NCI-H2196 (cell line): ENCODE data around the gene HRK.
"Not testable (repeated sequence)": the region's sequence is repeated elsewhere in the genome, so short reads cannot be mapped to it uniquely, and the experiment has no call there.

Experiments used
- DNase-seq: peaks from one replicate; lab custom pipeline; 2025; ENCODE audit not compliant: unreplicated experiment; lab: John Stamatoyannopoulos, UW

HRK gene

DNA sequence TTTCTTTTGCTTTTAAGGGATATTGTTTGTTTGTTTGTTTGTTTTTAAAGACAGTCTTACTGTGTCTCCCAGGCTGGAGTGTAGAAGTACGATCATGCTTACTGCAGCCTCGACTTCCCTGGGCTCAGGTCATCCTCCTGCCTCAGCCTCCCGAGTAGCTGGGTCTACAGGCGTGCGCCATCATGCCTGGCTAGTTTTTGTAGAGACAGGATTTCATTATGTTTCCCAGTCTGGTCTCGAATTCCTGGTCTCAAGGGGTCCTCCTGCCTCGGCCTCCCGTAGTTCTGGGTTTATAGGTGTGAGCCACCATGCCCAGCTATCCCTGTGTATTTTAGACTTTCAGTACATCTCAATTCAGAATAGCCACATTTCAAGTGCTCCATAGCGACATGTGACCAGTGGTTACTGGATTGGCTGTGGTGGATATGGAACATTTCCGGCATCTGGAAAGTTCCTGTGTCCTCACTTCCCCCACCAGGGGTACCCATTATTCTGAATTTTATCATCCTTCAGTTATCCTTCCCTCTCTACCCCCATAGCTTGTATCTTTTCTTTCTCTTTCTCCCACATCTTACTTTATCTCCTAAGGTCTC lies 61.1 kb downstream of the HRK start:
- no peak for DNase-seq

DNA sequence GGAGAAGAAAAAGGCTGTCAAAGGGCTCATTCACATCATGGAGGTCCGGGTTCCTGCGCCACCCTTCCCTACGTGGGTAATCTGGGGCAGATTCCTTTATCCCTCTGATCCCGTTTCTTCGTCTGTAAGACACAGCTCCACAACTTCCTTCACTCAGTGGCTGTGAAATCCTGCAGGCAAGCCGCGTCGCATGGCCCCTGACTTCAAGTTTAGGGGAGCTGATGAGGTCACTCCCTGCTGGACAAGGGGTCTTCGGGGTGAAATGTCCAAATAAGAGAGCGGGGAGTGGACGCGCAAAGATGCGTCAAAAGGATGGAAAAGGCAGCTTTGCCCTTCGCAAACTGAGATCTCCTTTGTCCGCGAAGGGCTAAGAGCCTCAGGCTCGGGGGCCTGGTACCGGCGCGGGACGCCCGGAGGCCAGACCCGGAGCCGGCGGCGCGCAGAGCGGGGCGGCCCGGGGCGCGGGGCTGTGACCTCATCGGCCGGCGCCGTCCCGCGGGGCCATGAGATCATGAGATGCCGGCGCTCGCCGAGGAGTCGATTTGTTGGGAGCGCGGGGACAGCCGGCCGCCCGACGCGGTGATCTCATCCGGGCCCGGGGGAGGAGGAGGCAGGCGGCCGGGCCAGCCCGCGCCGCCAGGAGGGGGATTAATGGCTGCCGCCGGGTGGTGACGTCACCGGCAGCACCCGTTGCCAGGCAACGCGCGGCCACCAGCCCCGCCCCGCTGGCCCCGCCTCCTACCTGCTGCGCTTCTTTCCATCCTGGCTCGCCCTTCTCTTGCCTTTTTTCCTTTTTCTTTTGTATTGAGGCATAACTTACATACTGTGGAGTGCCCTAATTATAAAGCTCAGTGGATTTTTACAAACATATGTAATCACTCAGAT lies 62.1 kb downstream of the HRK start:
- DNase-seq, result peak; percentile 96

DNA sequence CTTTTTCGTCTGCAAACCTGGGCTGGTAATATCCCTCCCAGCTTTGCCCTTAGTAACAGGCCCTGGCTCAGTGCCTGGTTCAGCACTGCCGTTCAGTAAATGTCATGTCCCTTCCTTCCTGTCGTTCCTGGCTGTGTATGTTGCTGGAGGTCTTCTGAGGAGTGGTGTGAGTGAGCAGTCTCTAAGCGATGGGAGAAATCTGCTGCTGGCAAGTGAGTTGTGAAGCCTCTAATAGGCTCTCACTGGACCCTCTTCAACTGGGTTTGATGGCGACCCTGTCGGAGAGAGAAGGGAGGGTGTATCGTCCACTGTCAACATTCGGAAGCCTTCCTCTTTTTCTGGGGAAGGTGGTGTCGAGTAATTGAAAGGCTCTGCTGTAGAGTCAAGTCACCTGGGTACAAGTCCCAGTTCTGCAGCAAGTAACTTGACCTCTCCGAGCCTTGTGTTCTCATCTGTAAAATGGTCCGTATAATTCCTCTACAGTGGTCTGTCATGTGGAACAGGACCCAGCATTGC lies 62.8 kb downstream of the HRK start:
- peak; percentile 10 for DNase-seq

DNA sequence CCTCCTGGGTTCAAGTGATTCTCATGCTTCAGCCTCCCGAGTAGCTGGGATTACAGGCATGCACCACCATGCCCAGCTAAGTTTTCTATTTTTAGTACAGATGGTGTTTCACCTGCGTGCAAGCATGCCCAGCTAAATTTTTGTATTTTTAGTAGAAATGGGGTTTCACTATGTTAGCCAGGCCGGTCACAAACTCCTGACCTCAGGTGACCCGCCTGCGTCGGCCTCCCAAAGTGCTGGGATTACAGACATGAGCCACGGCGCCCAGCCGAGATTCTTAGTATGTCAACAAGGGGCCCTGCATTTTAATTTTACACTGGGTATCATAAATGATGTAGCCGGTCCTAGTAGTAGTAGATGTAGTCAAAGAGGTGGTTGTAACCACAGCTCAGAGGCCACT lies 66.5 kb downstream of the HRK start:
- DNase-seq, result not testable (repeated sequence)

DNA sequence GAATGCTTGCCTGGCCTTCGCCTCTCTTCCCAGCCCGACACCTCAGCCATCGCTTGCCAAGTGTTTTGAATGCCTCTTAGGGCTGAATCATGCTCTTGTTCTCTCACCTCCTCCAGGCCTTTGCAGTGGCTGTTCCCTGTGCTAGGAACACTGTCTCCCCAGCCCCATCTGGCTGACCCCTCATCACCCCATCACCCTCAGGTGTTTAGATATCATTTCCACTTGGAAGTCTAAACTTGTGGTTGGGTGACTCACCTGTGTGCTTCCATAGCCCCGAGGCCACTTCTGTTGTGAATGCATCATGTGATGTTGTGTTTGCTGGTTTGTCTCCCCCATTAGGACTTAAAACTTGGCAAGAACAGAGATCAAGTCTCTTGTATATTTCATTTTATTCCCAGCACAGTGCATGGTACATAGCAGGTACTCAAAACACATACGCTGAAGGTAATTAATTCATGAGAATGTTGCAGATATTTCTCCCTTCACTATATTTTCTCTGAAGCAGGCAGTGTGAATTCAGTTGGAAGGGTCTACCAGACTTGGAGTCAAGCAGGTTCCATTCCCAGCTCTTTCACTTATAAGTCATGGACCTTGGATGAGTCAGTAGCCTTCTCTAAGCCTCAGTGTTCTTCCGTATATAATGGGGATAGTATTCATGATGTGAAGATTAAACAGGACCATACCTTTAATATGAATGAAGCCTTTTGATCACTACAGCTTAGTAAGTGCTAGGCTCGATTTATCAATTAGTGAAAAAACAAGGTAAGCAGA lies 67.8 kb downstream of the HRK start:
- peak; percentile 80 for DNase-seq

DNA sequence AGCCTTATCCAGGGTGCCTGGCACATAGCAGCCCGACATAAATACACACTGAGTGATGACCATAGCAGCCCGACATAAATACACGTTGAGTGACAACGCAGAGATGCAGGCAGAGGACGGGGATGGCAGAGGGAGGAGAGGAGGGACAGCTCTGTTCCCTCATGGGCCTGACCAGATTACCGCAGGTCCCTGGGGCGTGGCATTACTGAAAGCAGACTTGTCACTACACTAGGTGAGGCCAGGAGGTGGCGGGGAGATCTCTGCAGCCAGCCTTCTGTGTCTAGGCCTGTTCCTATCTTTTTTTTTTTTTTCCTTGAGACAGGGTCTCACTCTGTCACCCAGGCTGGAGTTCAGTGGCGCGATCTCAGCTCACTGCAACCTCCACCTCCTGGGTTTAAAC lies 69.0 kb downstream of the HRK start:
- no peak for DNase-seq

DNA sequence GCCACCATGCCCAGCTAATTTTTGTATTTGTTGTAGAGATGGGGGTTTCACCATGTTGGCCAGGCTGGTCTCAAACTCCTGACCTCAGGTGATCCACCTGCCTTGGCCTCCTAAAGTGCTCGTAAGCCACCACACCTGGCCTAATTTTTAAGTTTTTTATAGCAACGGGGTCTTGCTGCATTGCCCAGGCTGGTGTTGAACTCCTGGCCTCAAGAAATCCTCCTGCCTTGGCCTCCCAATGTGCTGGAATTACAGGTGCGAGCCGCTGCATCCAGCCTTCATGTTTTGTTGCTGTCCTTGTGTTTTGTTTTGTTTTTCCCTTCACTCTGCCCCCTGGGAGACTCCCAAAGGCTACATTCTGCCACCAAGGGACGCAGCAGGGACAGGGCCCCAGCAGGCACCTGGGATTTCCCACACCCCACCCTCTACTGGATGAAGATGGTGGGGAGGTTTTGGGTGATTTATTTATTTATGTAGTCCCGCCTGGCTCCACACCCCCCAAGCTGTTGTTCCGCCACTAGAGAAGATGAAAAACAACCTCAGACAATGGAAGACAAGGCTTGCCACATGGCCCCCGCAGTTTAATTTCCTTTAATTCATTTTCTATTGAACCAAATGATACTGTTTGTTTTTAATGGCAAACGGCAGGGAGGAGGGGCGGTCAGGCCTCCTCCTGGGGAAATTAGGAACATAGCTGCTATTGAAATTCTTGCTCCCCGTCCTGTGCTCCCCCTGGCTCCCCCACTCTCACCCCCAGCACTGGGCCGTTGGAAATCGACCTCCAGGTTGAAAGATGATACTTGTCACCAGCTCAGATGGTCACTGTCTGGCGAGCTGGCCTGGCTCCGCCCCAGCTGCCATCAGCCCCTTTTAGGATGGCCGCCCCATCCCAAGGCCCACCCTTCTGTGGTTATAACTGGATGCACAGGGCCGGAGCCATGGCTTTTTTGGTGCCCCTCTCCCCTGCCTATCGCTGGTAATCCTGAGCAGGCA lies 72.8 kb downstream of the HRK start:
- no peak for DNase-seq

DNA sequence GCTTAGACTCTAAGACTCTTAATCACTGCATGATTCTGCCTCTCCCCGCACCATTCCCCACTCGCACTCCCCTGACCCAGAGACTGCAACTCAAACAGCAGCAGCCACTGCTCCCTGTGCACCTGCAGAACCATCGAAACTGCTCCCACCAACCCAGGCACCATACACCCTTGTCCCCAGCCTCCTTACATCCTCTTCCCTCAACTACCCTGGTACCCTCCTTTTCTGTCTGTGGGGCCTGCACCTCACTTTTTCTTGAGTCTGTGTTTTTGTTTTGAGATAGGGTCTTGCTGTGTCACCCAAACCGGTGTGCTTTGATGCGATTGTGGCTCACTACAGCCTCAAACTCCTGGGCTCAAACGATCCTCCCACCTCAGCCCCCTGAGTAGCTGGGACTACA lies 73.7 kb downstream of the HRK start:
- no peak for DNase-seq

DNA sequence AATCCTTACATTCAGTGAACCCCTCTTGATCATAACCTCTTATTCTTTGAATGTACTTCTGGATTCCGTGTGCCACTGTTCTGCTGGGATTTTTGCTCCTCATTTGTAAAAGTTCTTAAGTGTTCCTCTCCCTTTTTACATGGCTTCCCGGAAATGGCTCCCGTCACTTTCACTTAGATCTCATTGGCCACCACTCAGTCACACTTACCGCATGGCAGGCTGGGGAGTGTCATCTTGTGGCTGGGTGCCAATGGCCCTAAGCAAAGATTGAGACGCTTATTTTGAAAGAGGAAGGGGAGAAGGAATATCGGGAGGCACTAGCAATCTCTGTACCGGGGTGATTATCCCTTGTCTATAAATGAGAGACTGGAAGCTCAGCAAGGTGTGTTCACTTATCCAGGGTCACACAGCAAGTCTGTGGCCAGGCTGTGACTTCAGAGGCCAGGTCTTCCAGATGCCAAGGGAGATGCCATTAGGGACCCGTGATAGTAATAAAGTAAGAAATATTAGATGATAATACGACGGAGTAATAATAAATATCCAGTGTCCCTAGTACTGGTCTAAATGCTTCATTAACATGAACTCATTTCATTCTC lies 74.3 kb downstream of the HRK start:
- DNase-seq, result no peak
